Panc1 (cell line): Measurements from ENCODE around the gene RIBC1. TPM values are rescaled to one million over a fixed set of nuclear protein-coding genes. Genes with fewer than 3 reads are reported as not detected.
A peak's percentile ranks its signal among the peaks of the same experiment; 100 is the strongest.

Source experiments
- ATAC-seq: fragments of 200-7000 bp; cut with Tn5 transposase; 2 replicates; pipeline ENCODE4 v1.9.1; 2020; ENCODE audit warnings: mild to moderate bottlenecking, moderate library complexity
- BruUV-seq: library from RNA; stranded (reverse); fragments of 400-500 nt; replicated peaks from 2 replicates; lab custom pipeline; 2021; lab: Mats Ljungman, UMichigan
- CTCF ChIA-PET: fragments of 300-600 bp; sonication (Branson Sonifier 250); formaldehyde crosslinking; loops from one replicate; lab custom pipeline; 2022; ENCODE audit warnings: antibody characterized with exemption; lab: Charles Lee
- POLR2A ChIA-PET: fragments of 300-600 bp; sonication (Branson Sonifier 250); formaldehyde crosslinking; loops from one replicate; lab custom pipeline; 2022; ENCODE audit warnings: antibody characterized with exemption; lab: Charles Lee
- DNase-seq: peaks from one replicate; pipeline ENCODE4 v3.0.0-alpha.2; 2010; ENCODE audit warnings: low read depth, low spot score
- H3K27ac ChIP-seq: 2 replicates; pipeline ENCODE4 v1.5.1; 2011; ENCODE audit warnings: mild to moderate bottlenecking, low read length, inconsistent platforms
- H3K27me3 ChIP-seq: fragments of 200-500 bp; sonication (Bioruptor generic); 2 replicates; pipeline ENCODE4 v1.6.0; 2014; ENCODE audit warnings: low read length, inconsistent platforms; ENCODE audit not compliant: control insufficient read depth, insufficient read depth
- H3K36me3 ChIP-seq: fragments of 200-500 bp; sonication (Bioruptor generic); 2 replicates; pipeline ENCODE4 v1.5.1; 2014; ENCODE audit warnings: inconsistent platforms, mild to moderate bottlenecking, low read length, moderate library complexity; ENCODE audit not compliant: control insufficient read depth, insufficient read depth
- H3K4me1 ChIP-seq: 2 replicates; pipeline ENCODE4 v1.5.1; 2011; ENCODE audit warnings: inconsistent platforms, mild to moderate bottlenecking, low read length, moderate library complexity; ENCODE audit not compliant: control insufficient read depth, insufficient read depth
- H3K4me3 ChIP-seq, 2 experiments: 2 replicates each; pipeline ENCODE4 v1.5.1; 2011 to 2012; ENCODE audit warnings: low read depth in 2 of 2, low read length in 2 of 2, mild to moderate bottlenecking in 2 of 2, inconsistent platforms in 1 of 2, moderate library complexity in 1 of 2
- H3K9me3 ChIP-seq: fragments of 200-500 bp; sonication (Bioruptor generic); 2 replicates; pipeline ENCODE4 v1.5.1; 2014; ENCODE audit warnings: low read depth, mild to moderate bottlenecking, inconsistent platforms, low read length, moderate library complexity; ENCODE audit not compliant: control insufficient read depth, insufficient read depth
- POLR2AphosphoS5 ChIP-seq: IDR thresholded peaks from 2 replicates; pipeline ENCODE4 v1.6.1; 2012; ENCODE audit warnings: mild to moderate bottlenecking, low read depth, low read length, moderate library complexity
- SIN3A ChIP-seq: IDR thresholded peaks from 2 replicates; pipeline ENCODE4 v1.6.1; 2012; ENCODE audit warnings: low read depth, mild to moderate bottlenecking, low read length, moderate library complexity, borderline replicate concordance; ENCODE audit not compliant: insufficient read depth
- TCF7L2 ChIP-seq: IDR thresholded peaks from 2 replicates; pipeline ENCODE4 v1.6.1; 2011; ENCODE audit warnings: mild to moderate bottlenecking, low read depth, low read length, inconsistent platforms
- in situ Hi-C: cut with HindIII; loops from 2 replicates; pipeline ENCODE4 v1.10.0; 2016; ENCODE audit warnings: low sequenced_read_pairs, low pct_unique_long_range_greater_than_20kb
- intact Hi-C: fragments of 100-400 bp; cut with micrococcal nuclease; formaldehyde crosslinking; loops from one replicate; pipeline ENCODE4 v1.10.0; 2022; ENCODE audit not compliant: unreplicated experiment
- total RNA-seq: library from RNA; stranded (reverse); gene quantifications from one replicate; pipeline ENCODE4 v1.2.1, GENCODE V29; 2021; ENCODE audit not compliant: unreplicated experiment
- TF ChIP-seq, protein P1 (sequence below): fragments of 450-650 bp; IDR thresholded peaks from 2 replicates; pipeline ENCODE4 v1.5.1; 2017; ENCODE audit warnings: mild to moderate bottlenecking
- TF ChIP-seq, protein P2 (sequence below), 2 experiments: IDR thresholded peaks; 2 replicates each; pipeline ENCODE4 v1.6.1; 2011 to 2012; ENCODE audit warnings: low read depth in 2 of 2, control low read depth in 1 of 2, low read length in 1 of 2, mild to moderate bottlenecking in 1 of 2, moderate library complexity in 1 of 2; ENCODE audit not compliant: insufficient read depth in 1 of 2

The RIBC1 gene
- total RNA-seq, 1 experiment from 2014 or later: 1.1 TPM

DNA sequence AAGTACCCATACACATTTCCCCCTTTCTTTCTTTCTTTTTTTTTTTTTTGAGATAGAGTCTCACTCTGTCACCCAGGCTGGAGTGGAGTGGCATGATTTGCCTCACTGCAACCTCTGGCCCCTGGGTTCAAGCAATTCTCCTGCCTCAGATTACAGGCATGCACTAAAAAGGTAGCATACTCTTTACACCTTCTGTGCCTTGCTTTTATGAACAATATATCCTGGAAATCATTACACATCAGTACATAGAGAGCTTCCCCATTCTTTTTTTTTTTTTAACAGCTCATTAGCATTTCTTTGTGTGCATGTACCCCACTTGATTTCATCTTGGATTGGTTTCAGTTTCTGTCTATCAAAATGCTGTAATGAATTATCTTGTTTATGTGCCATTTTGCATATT is 30.1 kb downstream of the RIBC1 start:
- POLR2A ChIA-PET: no interaction called here
- H3K4me1 ChIP-seq: no peaks in the 10 kb centered on the region
- intact Hi-C loops (no loop called here), in situ Hi-C loops (no loop called here)
- BruUV-seq: no TSS peak
- H3K27me3 ChIP-seq: no peaks in the 10 kb centered on the region
- no peak for ATAC-seq
- TF ChIP-seq, protein P1, sequence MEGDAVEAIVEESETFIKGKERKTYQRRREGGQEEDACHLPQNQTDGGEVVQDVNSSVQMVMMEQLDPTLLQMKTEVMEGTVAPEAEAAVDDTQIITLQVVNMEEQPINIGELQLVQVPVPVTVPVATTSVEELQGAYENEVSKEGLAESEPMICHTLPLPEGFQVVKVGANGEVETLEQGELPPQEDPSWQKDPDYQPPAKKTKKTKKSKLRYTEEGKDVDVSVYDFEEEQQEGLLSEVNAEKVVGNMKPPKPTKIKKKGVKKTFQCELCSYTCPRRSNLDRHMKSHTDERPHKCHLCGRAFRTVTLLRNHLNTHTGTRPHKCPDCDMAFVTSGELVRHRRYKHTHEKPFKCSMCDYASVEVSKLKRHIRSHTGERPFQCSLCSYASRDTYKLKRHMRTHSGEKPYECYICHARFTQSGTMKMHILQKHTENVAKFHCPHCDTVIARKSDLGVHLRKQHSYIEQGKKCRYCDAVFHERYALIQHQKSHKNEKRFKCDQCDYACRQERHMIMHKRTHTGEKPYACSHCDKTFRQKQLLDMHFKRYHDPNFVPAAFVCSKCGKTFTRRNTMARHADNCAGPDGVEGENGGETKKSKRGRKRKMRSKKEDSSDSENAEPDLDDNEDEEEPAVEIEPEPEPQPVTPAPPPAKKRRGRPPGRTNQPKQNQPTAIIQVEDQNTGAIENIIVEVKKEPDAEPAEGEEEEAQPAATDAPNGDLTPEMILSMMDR: no peak
- TF ChIP-seq, protein P2, sequence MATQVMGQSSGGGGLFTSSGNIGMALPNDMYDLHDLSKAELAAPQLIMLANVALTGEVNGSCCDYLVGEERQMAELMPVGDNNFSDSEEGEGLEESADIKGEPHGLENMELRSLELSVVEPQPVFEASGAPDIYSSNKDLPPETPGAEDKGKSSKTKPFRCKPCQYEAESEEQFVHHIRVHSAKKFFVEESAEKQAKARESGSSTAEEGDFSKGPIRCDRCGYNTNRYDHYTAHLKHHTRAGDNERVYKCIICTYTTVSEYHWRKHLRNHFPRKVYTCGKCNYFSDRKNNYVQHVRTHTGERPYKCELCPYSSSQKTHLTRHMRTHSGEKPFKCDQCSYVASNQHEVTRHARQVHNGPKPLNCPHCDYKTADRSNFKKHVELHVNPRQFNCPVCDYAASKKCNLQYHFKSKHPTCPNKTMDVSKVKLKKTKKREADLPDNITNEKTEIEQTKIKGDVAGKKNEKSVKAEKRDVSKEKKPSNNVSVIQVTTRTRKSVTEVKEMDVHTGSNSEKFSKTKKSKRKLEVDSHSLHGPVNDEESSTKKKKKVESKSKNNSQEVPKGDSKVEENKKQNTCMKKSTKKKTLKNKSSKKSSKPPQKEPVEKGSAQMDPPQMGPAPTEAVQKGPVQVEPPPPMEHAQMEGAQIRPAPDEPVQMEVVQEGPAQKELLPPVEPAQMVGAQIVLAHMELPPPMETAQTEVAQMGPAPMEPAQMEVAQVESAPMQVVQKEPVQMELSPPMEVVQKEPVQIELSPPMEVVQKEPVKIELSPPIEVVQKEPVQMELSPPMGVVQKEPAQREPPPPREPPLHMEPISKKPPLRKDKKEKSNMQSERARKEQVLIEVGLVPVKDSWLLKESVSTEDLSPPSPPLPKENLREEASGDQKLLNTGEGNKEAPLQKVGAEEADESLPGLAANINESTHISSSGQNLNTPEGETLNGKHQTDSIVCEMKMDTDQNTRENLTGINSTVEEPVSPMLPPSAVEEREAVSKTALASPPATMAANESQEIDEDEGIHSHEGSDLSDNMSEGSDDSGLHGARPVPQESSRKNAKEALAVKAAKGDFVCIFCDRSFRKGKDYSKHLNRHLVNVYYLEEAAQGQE (IDR thresholded peaks at IDR 0.05; ENCODE audit: insufficient read depth in 1 of 2, low read depth in 2 of 2, low read length in 1 of 2): no peak
- TF ChIP-seq TCF7L2: no peak
- TF ChIP-seq SIN3A: no peak
- TF ChIP-seq POLR2AphosphoS5: no peak
- no peak overlapping the region for H3K4me3 ChIP-seq
- H3K27ac ChIP-seq: no peak overlapping the region
- CTCF ChIA-PET: no interaction called here
- no peaks in the 10 kb centered on the region for H3K36me3 ChIP-seq
- no peaks in the 10 kb centered on the region for H3K9me3 ChIP-seq
- DNase-seq: no peak

DNA sequence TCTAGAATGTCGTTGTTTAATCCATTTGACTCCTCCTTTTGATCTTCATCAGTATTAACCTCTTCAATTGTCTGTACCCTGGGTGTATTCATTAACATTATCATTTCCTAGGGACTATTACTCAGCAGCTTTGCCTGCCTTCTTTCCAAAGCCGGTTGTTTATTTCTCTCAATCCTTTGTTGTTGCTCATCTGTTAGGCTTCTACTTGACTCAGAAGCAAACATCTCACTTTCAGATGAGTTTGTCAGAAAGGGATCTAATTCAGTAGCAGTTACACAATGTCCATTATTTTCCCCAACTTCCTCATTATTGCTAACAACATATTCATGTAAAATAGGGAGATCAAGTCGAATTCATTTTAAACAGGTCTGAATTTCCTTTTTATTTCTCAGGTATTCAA is 33.6 kb downstream of the RIBC1 start:
- ChIA-PET POLR2A (interaction anchor here (0.6 kb wide), 1 partner anchor 37 kb away, joined by 4 read pairs; no protein-coding TSS in a partner anchor), CTCF (no interaction called here)
- intact Hi-C loops: no loop called here
- TF ChIP-seq SIN3A: no peak
- TF ChIP-seq, protein P1: no peak
- TF ChIP-seq POLR2AphosphoS5: no peak
- TF ChIP-seq TCF7L2: no peak
- TF ChIP-seq, protein P2 (IDR thresholded peaks at IDR 0.05; ENCODE audit: insufficient read depth in 1 of 2, low read depth in 2 of 2, low read length in 1 of 2): no peak
- Histone ChIP-seq H3K27ac (no peak overlapping the region), H3K4me1 (no peaks in the 10 kb centered on the region), H3K9me3 (no peaks in the 10 kb centered on the region), H3K4me3 (no peak overlapping the region), H3K27me3 (no peaks in the 10 kb centered on the region), H3K36me3 (no peaks in the 10 kb centered on the region)
- BruUV-seq: no TSS peak
- no peak for DNase-seq
- in situ Hi-C loops: no loop called here
- ATAC-seq: peak; percentile 62; the same call in 1 of the 2 replicates
